ENCODE measurements around the gene ARHGAP44.

GRCh38 chr17:13004336-13004735 is 215.0 kb downstream of the ARHGAP44 start:
- TF ChIP-seq YY1 (tag by site-specific recombination; IDR thresholded peaks at IDR 0.05): no peak
- TF ChIP-seq ZNF768 (tag by site-specific recombination; IDR thresholded peaks at IDR 0.05): no peak
- no peak for TF ChIP-seq ZNF239 (tag by site-specific recombination; IDR thresholded peaks at IDR 0.05)
- no peak for TF ChIP-seq ZNF639 (tag by site-specific recombination; IDR thresholded peaks at IDR 0.05)
- TF ChIP-seq CTCF (tag by site-specific recombination; IDR thresholded peaks at IDR 0.05): no peak
- TF ChIP-seq ZNF398 (tag by site-specific recombination; IDR thresholded peaks at IDR 0.05): no peak

All from HEK293 (cell line).